Breast epithelium (tissue), 4 donors: Measurements from ENCODE around the gene CNTNAP2. TPM values are rescaled to one million over a fixed set of nuclear protein-coding genes. Genes with fewer than 3 reads are reported as not detected.

Experiments used
- DNase-seq, 2 donors: peaks; one replicate each; pipeline ENCODE4 v3.0.0-alpha.2; 2019; ENCODE audit warnings: low spot score in 2 of 2
- H3K27ac ChIP-seq, 2 donors: fragments of 200-600 bp; sonication (generic) in 1 of 2; one replicate each; pipeline ENCODE4 v1.5.1; 2016 to 2019; ENCODE audit warnings: mild to moderate bottlenecking in 1 of 2
- H3K27me3 ChIP-seq, 2 donors: fragments of 200-600 bp; sonication (generic) in 1 of 2; one replicate each; pipeline versions ENCODE4 v1.5.1 to v1.6.0; 2017 to 2019; ENCODE audit warnings: control low read depth in 1 of 2, mild to moderate bottlenecking in 1 of 2
- H3K36me3 ChIP-seq: fragments of 200-600 bp; one replicate; pipeline ENCODE4 v1.5.1; 2019
- H3K4me1 ChIP-seq, 2 donors: fragments of 200-600 bp; sonication (generic); one replicate each; pipeline ENCODE4 v1.5.1; 2016 to 2019; ENCODE audit warnings: control low read depth in 1 of 2
- H3K4me3 ChIP-seq, 3 donors: fragments of 200-600 bp; sonication (generic); 1 replicate in 2 of 3; 2 replicates in 1 of 3; pipeline ENCODE4 v1.5.1; 2016 to 2019; ENCODE audit warnings: mild to moderate bottlenecking in 3 of 3, moderate library complexity in 2 of 3
- H3K9me3 ChIP-seq, 2 donors: fragments of 200-600 bp; sonication (generic) in 1 of 2; one replicate each; pipeline ENCODE4 v1.5.1; 2016 to 2019; ENCODE audit warnings: control low read depth in 1 of 2
- POLR2A ChIP-seq: fragments of 450-650 bp; IDR thresholded peaks from one replicate; pipeline ENCODE4 v1.6.1; 2016; ENCODE audit warnings: antibody characterized with exemption, mild to moderate bottlenecking, moderate library complexity
- POLR2AphosphoS5 ChIP-seq, 3 donors: sonication (generic); formaldehyde crosslinking; IDR thresholded peaks; one replicate each; pipeline ENCODE4 v1.6.1; 2017; ENCODE audit warnings: antibody characterized with exemption in 3 of 3
- intact Hi-C: fragments of 100-400 bp; cut with DNase I; formaldehyde crosslinking; loops from one replicate; pipeline ENCODE4 v1.15.1; 2023; ENCODE audit warnings: low total_unique reads
- total RNA-seq, 3 donors: library from RNA; depleted of rRNA; stranded (reverse); fragments of >200 nt; gene quantifications; one replicate each; pipeline ENCODE4 v1.1.0, GENCODE V29; 2016
- TF ChIP-seq, protein P1 (sequence below), 3 donors: fragments of 450-650 bp; IDR thresholded peaks; one replicate each; pipeline ENCODE4 v1.5.1; 2016 to 2017; ENCODE audit warnings: antibody characterized with exemption in 3 of 3, mild to moderate bottlenecking in 3 of 3, moderate library complexity in 3 of 3

CNTNAP2 gene
- total RNA-seq, 3 donors from 2014 or later: 0.29 to 0.66 TPM; not detected in 1

GRCh38 chr7:148270576-148270975 lies 2154.0 kb downstream of the CNTNAP2 start:
- intact Hi-C loops: no loop called here
- Histone ChIP-seq H3K9me3 (no peaks in the 10 kb centered on the region), H3K4me3 (no peak overlapping the region), H3K27me3 (no peaks in the 10 kb centered on the region), H3K4me1 (no peaks in the 10 kb centered on the region), H3K36me3 (no peaks in the 10 kb centered on the region), H3K27ac (no peak overlapping the region)
- TF ChIP-seq, protein P1, sequence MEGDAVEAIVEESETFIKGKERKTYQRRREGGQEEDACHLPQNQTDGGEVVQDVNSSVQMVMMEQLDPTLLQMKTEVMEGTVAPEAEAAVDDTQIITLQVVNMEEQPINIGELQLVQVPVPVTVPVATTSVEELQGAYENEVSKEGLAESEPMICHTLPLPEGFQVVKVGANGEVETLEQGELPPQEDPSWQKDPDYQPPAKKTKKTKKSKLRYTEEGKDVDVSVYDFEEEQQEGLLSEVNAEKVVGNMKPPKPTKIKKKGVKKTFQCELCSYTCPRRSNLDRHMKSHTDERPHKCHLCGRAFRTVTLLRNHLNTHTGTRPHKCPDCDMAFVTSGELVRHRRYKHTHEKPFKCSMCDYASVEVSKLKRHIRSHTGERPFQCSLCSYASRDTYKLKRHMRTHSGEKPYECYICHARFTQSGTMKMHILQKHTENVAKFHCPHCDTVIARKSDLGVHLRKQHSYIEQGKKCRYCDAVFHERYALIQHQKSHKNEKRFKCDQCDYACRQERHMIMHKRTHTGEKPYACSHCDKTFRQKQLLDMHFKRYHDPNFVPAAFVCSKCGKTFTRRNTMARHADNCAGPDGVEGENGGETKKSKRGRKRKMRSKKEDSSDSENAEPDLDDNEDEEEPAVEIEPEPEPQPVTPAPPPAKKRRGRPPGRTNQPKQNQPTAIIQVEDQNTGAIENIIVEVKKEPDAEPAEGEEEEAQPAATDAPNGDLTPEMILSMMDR (IDR thresholded peaks at IDR 0.05): no peak
- TF ChIP-seq POLR2AphosphoS5 (IDR thresholded peaks at IDR 0.05): no peak
- no peak for TF ChIP-seq POLR2A
- no peak for DNase-seq

DNA sequence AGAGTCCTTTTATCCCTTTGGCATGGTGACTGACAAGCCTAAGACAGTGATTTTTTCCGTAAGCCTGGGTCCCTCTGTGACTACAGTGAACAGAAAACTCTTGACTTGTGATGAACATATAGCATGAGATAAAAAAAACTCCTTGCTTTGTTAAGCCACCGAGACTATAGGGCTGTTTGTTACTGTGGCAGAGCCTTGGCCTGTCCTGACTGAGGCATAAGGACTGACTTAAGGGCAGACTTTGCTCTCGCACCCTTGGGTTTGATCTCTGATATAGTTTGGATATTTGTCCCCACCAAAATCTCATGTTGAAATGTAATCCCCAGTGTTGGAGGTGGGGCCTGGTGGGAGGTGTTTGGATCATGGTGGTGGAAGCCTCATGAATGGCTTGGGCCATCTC lies 2157.5 kb downstream of the CNTNAP2 start:
- Histone ChIP-seq H3K4me3 (no peak overlapping the region), H3K27me3 (no peaks in the 10 kb centered on the region), H3K4me1 (no peaks in the 10 kb centered on the region), H3K27ac (no peak overlapping the region), H3K36me3 (no peaks in the 10 kb centered on the region), H3K9me3 (no peaks in the 10 kb centered on the region)
- no peak for DNase-seq
- intact Hi-C loops: no loop called here
- TF ChIP-seq, protein P1 (IDR thresholded peaks at IDR 0.05): no peak
- TF ChIP-seq POLR2A (no peak), POLR2AphosphoS5 (IDR thresholded peaks at IDR 0.05) (no peak)

DNA sequence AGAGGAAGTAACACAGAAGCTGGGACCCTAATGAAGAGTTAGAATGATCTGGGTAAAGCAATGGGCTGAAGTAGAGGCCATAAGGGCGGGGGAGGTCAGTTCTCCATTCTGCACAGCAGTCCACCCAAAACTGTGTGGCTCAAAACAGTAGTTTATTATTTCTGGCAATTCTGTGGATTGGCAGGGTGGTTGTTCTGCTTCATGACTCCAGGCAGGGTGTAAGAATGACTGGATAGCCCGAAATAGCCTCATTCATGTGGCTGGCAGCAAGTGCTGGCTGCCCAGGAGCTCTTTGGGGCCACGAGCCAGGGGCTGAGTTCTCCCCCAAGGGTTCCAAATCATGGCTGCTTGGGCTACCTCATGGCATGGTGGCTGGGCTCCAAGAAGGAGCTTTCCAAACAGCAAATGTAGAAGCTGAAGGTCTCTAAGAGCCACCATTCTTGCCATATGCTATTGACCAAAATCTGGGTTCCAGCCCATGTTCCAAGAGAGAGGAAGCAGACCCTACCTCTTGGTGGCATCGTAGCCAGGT lies 2158.8 kb downstream of the CNTNAP2 start:
- Histone ChIP-seq H3K36me3 (no peaks in the 10 kb centered on the region), H3K9me3 (no peaks in the 10 kb centered on the region), H3K27ac (no peak overlapping the region), H3K4me3 (no peak overlapping the region), H3K4me1 (no peaks in the 10 kb centered on the region), H3K27me3 (no peaks in the 10 kb centered on the region)
- TF ChIP-seq, protein P1 (IDR thresholded peaks at IDR 0.05): no peak
- TF ChIP-seq POLR2AphosphoS5 (IDR thresholded peaks at IDR 0.05) (no peak), POLR2A (no peak)
- DNase-seq: no peak
- intact Hi-C loops: no loop called here

DNA sequence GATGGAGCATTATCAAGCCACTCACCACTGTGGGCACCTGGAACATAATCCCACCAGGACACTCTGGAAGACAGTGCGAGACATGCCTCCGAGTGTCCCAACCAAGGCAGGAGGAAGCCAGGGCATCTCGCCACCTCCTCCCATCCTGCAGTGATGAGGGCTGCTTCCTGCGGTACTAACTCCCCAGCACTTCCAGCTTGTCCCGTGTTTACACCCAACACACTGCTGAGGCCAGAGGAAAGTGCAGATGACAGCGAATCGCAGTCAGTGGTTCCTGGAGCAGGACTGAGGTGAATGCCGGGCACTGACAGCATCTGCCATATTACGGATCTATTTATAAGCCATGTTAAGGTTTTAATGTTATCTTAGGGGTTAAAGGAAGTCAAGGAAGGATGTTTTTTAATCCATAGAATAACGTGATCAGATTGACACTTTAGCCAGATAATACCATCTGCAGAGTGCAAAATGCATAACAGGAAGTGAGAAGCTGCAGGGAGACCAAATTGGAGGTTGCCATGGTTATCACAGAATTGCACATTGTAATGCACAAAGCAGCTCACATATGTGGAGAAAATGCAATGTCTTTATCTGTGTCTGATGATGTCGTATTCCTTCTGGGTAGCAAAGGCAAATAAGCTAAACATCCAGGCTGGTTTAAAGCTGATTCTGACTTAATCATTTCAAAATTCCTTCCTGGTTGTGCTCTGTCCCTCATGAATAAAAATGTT lies 2159.9 kb downstream of the CNTNAP2 start:
- Histone ChIP-seq H3K4me3 (no peak overlapping the region), H3K9me3 (no peaks in the 10 kb centered on the region), H3K4me1 (no peaks in the 10 kb centered on the region), H3K27me3 (no peaks in the 10 kb centered on the region), H3K27ac (no peak overlapping the region), H3K36me3 (no peaks in the 10 kb centered on the region)
- DNase-seq: no peak
- TF ChIP-seq POLR2A: no peak
- TF ChIP-seq, protein P1 (IDR thresholded peaks at IDR 0.05): no peak
- intact Hi-C loops: no loop called here

DNA sequence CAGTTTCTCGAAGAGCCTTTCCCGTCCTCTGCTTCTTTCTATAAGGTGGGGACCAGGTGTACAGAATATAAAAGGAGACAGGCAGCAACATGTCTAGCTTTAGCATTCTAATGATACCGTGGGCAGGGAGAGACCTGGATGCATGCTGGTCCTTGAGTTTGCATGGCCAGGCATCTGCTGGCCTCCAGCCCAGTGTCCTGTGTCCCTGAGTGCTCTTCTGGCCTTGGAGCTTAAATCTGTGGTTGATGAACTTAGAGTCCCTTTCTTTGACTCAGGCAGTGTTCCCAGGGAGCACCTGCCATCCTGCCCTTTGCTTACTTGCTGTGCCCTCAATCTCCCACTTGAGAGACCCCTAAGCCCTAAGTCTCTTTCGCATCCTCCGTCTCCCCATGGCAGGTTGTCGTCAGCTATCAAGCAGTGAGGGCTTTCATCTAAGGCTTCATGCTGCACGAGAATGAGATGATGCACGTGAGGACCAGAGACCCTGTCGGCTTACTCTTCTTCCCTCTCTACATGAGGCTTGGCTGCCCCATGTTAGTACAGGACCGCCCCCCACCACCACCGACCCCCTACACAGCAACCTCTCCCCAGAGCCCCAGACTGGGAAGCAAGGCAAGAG lies 2160.6 kb downstream of the CNTNAP2 start:
- no peak for TF ChIP-seq POLR2AphosphoS5 (IDR thresholded peaks at IDR 0.05)
- no peak for TF ChIP-seq POLR2A
- TF ChIP-seq, protein P1 (IDR thresholded peaks at IDR 0.05): no peak
- Histone ChIP-seq H3K36me3 (no peaks in the 10 kb centered on the region), H3K9me3 (no peaks in the 10 kb centered on the region), H3K4me3 (no peak overlapping the region), H3K27ac (no peak overlapping the region), H3K27me3 (no peaks in the 10 kb centered on the region), H3K4me1 (no peaks in the 10 kb centered on the region)
- no peak for DNase-seq
- intact Hi-C loops: no loop called here
